ENCODE data around the gene ZBTB32. TPM values are rescaled to one million over a fixed set of nuclear protein-coding genes. Genes with fewer than 3 reads are reported as not detected.

Gene ZBTB32
- total RNA-seq, 1 donor from 2014 or later = not detected

- H2AFZ ChIP-seq (ENCODE audit: low read depth, low read length) = no peak overlapping the region
- Mint-ChIP-seq H3K4me1 (ENCODE audit: low read depth, unreplicated experiment) (peaks cover 22% of the 10 kb centered on the region), H3K9me3 (ENCODE audit: unreplicated experiment) (no peaks in the 10 kb centered on the region), H3K27me3 (ENCODE audit: low read depth, unreplicated experiment) (no peaks in the 10 kb centered on the region), H3K36me3 (ENCODE audit: low read depth, unreplicated experiment) (peaks cover 3% of the 10 kb centered on the region), H3K4me3 (ENCODE audit: unreplicated experiment) (peak overlapping the region; percentile 99), H3K27ac (ENCODE audit: unreplicated experiment) (peak overlapping the region; percentile 98)
- H3K9me3 ChIP-seq (ENCODE audit: insufficient read depth, low read depth, low read length) = no peaks in the 10 kb centered on the region
- peaks cover 9% of the 10 kb centered on the region for H3K4me1 ChIP-seq (ENCODE audit: insufficient read depth, low read length)
- no peaks in the 10 kb centered on the region for H3K36me3 ChIP-seq (ENCODE audit: insufficient read depth, low read length)
- TF ChIP-seq EZH2 (IDR thresholded peaks at IDR 0.05; ENCODE audit: insufficient read depth, low read length) = no peak
- TF ChIP-seq CTCF (IDR thresholded peaks at IDR 0.05; ENCODE audit: insufficient read depth, low read depth, low read length) = no peak
- no peak overlapping the region for H3K27ac ChIP-seq (ENCODE audit: low read depth, low read length)
- H3K27me3 ChIP-seq (ENCODE audit: insufficient read depth, low read length) = no peaks in the 10 kb centered on the region
- peak overlapping the region; percentile 91 for H3K4me3 ChIP-seq (ENCODE audit: insufficient read depth, low read depth, low read length)
- peaks cover 9% of the 10 kb centered on the region for H4K20me1 ChIP-seq (ENCODE audit: insufficient read depth, low read length)
- peak overlapping the region; percentile 98 for H3K9ac ChIP-seq (ENCODE audit: low read length)
- FAIRE-seq (no peak), DNase-seq (ENCODE audit: low read depth) (no peak)
- peaks cover 47% of the 10 kb centered on the region for H3K79me2 ChIP-seq (ENCODE audit: insufficient read depth, low read length)
- H3K4me2 ChIP-seq (ENCODE audit: low read length) = peak overlapping the region; percentile 91
Measured at GRCh38 chr19:35746531-35746930, 42.2 kb downstream of the ZBTB32 start.

- peak within 1 kb of the TSS; percentile 92 for H3K4me3 ChIP-seq (ENCODE audit: insufficient read depth, low read depth, low read length)
- FAIRE-seq (peak; percentile 56), DNase-seq (ENCODE audit: low read depth) (peak; percentile 97)
- H3K27me3 Mint-ChIP-seq (ENCODE audit: low read depth, unreplicated experiment) = no peaks in the 10 kb centered on the region
- H3K36me3 Mint-ChIP-seq (ENCODE audit: low read depth, unreplicated experiment) = peaks cover 8% of the 10 kb centered on the region
- H3K9ac ChIP-seq (ENCODE audit: low read length) = peak within 1 kb of the TSS; percentile 95
- peaks cover 5% of the 10 kb centered on the region for H3K36me3 ChIP-seq (ENCODE audit: insufficient read depth, low read length)
- H3K27me3 ChIP-seq (ENCODE audit: insufficient read depth, low read length) = no peaks in the 10 kb centered on the region
- peaks cover 22% of the 10 kb centered on the region for H3K4me1 Mint-ChIP-seq (ENCODE audit: low read depth, unreplicated experiment)
- H3K27ac Mint-ChIP-seq (ENCODE audit: unreplicated experiment) = peak within 1 kb of the TSS; percentile 94
- no peak for TF ChIP-seq CTCF (IDR thresholded peaks at IDR 0.05; ENCODE audit: insufficient read depth, low read depth, low read length)
- no peak for TF ChIP-seq EZH2 (IDR thresholded peaks at IDR 0.05; ENCODE audit: insufficient read depth, low read length)
- peaks cover 9% of the 10 kb centered on the region for H4K20me1 ChIP-seq (ENCODE audit: insufficient read depth, low read length)
- H3K4me1 ChIP-seq (ENCODE audit: insufficient read depth, low read length) = peaks cover 9% of the 10 kb centered on the region
- no peaks in the 10 kb centered on the region for H3K9me3 ChIP-seq (ENCODE audit: insufficient read depth, low read depth, low read length)
- peak within 1 kb of the TSS; percentile 69 for H3K27ac ChIP-seq (ENCODE audit: low read depth, low read length)
- peak within 1 kb of the TSS; percentile 87 for H3K4me2 ChIP-seq (ENCODE audit: low read length)
- H3K4me3 Mint-ChIP-seq (ENCODE audit: unreplicated experiment) = peak within 1 kb of the TSS; percentile 99
- peaks cover 57% of the 10 kb centered on the region for H3K79me2 ChIP-seq (ENCODE audit: insufficient read depth, low read length)
- H2AFZ ChIP-seq (ENCODE audit: low read depth, low read length) = peak within 1 kb of the TSS; percentile 80
- H3K9me3 Mint-ChIP-seq (ENCODE audit: unreplicated experiment) = no peaks in the 10 kb centered on the region
Measured at GRCh38 chr19:35748106-35749020, 44.0 kb downstream of the ZBTB32 start, which contains the start of gene LIN37. LIN37 (plus strand) TSS chr19:35748576; CDS start chr19:35748725, 149 bp downstream.
